ENCODE data around the gene TMEM131. TPM values are rescaled to one million over a fixed set of nuclear protein-coding genes. Genes with fewer than 3 reads are reported as not detected.

TMEM131 gene
- total RNA-seq, 2 experiments from 2014 or later: 17.4 to 32.3 TPM

GRCh38 chr2:97706708-97707345, 288.9 kb downstream of the TMEM131 start:
- ChIA-PET CTCF (ENCODE audit: unreplicated experiment) (interaction anchor here (0.5 kb wide), 1 partner anchor 527 kb away, joined by 3 read pairs; no protein-coding TSS in a partner anchor), POLR2A (no interaction called here)
- intact Hi-C loops (cut with micrococcal nuclease; ENCODE audit: unreplicated experiment): no loop called here
- Histone ChIP-seq H4K20me1 (ENCODE audit: insufficient read depth, low read length) (no peaks in the 10 kb centered on the region), H3K4me1 (ENCODE audit: insufficient read depth, low read length, poor library complexity, severe bottlenecking) (no peaks in the 10 kb centered on the region), H3K79me2 (ENCODE audit: insufficient read depth, low read depth, low read length) (no peaks in the 10 kb centered on the region), H3K9me2 (ENCODE audit: insufficient read depth, low read length) (no peaks in the 10 kb centered on the region), H3K36me3 (ENCODE audit: insufficient read depth, low read length) (no peaks in the 10 kb centered on the region), H3K4me2 (ENCODE audit: low read length) (no peak overlapping the region), H3K4me3 (ENCODE audit: low read depth, low read length, poor library complexity, severe bottlenecking) (no peak overlapping the region), H2AFZ (ENCODE audit: low read length) (no peak overlapping the region), H3K27ac (ENCODE audit: low read depth, low read length, poor library complexity, severe bottlenecking) (no peak overlapping the region), H3K9me3 (ENCODE audit: low read length) (no peaks in the 10 kb centered on the region)
- BruUV-seq (replicated peaks): no TSS peak
- no peak for DNase-seq (ENCODE audit: low spot score)
- no peak for TF ChIP-seq EZH2phosphoT487 (IDR thresholded peaks at IDR 0.05; ENCODE audit: borderline replicate concordance, low read depth, low read length)
- TF ChIP-seq CTCF (conservative IDR thresholded peaks at IDR 0.05; ENCODE audit: low read length): no peak

Small RNA genes lying within 50 kb of the gene (small RNA-seq; reads per million reads assigned to genes)
- not detected for gene HMGN1P36
- gene RNU7-96P: not detected

Other genes with a start within 250 kb of the TMEM131 start
- not detected in 2 replicates for gene VWA3B, start 91.2 kb upstream of the TMEM131 start, total RNA-seq (2014; rRNA removed; shearing (Covaris generic))
- not detected in 2 replicates for gene VWA3B, start 91.2 kb upstream of the TMEM131 start, total RNA-seq (2022)